GM19397 (cell line): ENCODE data around the gene DUOX2.

ENCODE experiments used
- ATAC-seq: cut with Tn5 transposase; IDR thresholded peaks from one replicate; pipeline ENCODE4 v1.9.1; 2021; ENCODE audit warnings: mild to moderate bottlenecking, moderate library complexity; ENCODE audit not compliant: unreplicated experiment

Gene DUOX2

GRCh38 chr15:45114076-45114750 lies at the start of gene DUOX2, which contains the start of gene DUOXA2:
DUOX2 (minus strand) TSS chr15:45114172; CDS start chr15:45113411, 761 bp downstream.
DUOXA2 (plus strand) TSS chr15:45114326; CDS start chr15:45114606, 280 bp downstream.
- no peak for ATAC-seq

DNA sequence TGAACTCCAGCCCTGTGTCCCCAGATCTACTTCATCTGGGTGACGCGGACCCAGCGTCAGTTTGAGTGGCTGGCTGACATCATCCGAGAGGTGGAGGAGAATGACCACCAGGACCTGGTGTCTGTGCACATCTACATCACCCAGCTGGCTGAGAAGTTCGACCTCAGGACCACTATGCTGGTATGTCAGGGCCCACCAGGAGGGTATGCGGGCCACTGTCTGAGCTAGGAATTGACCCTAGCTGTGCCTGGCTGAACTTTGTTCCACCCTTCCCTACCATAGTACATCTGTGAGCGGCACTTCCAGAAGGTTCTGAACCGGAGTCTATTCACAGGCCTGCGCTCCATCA lies 49.5 kb upstream of the DUOX2 start:
- no peak for ATAC-seq

DNA sequence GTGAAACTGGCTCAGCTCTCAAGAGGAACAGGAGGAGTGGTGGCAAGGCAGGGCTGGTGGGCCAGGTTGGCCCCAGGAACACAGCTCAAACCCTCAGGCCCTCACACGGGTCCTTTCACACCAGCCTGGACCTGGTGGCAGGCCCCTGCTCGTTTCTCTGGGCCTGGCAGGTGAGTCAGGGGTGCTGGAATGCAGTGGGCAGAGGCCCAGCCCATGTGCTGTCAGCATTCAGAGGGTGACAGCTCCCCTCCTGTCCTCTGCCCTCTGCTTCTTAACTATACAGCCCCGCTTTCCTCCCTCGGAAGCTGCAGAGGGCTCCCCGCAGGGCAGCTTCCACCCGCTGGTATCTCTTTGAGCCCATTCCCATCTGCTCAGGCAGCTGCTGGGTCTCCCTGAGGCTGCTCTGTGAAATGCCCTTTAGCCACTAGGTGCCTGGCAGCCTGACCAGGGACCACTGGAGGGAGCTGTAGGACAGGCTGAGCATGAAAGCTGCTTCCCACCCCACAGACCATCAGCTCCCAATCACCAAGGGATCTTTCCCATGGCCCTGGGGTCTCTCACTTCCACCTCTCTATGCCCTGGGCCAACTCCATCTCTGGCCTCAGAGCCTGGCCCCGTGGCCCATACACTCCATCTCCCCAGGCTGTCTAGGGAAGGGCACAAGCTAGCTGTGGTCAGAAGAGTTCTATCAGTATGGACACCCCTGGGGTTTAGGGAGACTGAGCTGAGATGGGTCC lies 49.0 kb upstream of the DUOX2 start:
- no peak for ATAC-seq

DNA sequence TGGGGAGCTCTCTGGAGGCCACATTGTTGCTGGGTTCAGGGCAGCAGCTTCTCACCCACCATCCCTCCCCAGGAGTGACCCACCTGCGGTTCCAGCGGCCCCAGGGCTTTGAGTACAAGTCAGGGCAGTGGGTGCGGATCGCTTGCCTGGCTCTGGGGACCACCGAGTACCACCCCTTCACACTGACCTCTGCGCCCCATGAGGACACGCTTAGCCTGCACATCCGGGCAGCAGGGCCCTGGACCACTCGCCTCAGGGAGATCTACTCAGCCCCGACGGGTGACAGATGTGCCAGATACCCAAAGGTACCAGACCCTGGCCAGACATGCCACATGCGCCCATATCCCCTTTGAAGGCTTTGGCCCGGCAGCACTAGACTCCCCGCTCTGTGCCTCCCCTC lies 47.7 kb upstream of the DUOX2 start:
- no peak for ATAC-seq

- ATAC-seq, result no peak
Observed at GRCh38 chr15:45157974-45158373, 44.0 kb upstream of the DUOX2 start.

DNA sequence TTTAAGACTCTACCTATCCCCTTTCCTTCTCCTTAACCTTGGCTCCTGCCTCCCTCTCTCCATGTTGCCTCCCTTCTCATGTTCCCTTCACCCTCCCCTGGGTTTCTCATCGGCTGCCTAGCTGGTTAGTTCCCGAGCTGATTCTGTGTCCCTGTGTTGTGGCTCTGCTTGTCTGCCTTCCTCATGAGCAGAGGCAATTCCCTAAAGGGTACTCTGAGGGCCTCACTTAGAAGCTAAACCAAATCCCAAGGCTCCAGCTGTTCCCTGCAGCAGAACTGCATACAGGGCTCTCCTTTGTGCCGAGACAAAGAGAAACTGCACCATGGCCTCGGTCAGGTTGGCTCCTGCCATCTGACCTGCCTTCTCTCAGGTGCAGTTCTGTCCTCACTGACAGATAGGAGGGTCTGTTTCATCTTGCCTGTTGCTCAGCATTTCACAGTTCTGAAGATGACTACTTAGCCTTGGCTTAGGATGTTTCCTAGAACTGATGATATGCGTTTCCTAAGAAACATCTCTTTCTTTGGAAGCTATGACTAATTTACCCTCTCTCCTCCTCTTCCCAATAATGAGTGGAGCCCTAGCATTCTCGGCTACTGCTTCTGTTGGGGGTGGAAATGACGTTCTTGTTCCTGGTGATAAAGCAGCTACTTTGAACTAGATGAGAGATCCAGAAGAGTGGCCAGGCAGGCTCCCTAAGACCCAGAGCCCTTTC lies 42.9 kb upstream of the DUOX2 start:
- no peak for ATAC-seq

DNA sequence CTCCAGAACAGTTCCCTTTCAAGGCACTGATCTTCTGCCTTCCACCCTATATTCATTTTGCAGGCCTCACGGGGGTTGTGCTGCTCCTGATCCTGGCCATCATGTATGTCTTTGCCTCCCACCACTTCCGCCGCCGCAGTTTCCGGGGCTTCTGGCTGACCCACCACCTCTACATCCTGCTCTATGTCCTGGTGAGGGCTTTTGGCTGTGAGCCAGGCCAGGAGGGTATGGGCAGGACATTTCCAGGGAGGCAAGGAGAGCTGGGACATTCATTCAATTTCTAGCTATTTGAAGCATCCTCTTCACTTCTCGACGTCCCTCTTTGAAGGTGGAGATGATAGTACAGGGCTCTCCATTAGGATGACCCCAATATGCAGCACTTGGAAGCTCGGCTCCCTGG lies 41.8 kb upstream of the DUOX2 start:
- no peak for ATAC-seq

DNA sequence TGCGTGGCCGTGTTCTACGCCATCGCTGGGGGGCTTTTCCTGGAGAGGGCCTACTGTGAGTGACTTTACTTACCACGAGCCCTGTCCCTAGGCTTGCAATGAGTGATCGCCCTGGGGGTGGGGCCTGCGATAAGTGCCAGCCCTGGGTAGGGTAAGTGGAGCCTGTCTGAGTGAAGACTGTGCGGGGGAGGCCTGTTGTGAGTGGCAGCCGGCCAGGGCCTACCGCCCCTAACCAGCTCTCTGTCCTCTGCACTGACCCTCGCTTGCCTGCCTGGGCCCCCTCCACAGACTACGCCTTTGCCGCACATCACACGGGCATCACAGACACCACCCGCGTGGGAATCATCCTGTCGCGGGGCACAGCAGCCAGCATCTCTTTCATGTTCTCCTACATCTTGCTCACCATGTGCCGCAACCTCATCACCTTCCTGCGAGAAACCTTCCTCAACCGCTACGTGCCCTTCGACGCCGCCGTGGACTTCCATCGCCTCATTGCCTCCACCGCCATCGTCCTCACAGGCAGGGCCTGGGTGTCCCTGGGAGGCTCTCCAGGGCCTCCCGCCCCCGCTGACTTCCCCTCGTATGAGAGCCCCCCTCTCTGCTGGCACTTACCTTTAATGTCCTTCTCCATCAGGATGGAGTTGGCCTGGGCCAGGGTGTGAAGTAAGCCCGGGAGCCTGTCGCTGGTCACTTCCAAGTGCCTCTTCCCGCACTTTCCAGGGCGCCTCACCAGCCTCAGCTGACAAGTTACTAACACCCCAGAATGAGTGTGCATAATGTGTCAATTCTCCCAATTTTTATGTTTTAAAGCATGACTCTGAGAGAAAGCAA lies 38.2 kb upstream of the DUOX2 start:
- no peak for ATAC-seq

- no peak for ATAC-seq
Observed at GRCh38 chr15:45150997-45151396, 37.0 kb upstream of the DUOX2 start.

- ATAC-seq, result no peak
Observed at GRCh38 chr15:45150481-45150880, 36.5 kb upstream of the DUOX2 start.

- no peak for ATAC-seq
Observed at GRCh38 chr15:45149060-45149459, 35.1 kb upstream of the DUOX2 start.

DNA sequence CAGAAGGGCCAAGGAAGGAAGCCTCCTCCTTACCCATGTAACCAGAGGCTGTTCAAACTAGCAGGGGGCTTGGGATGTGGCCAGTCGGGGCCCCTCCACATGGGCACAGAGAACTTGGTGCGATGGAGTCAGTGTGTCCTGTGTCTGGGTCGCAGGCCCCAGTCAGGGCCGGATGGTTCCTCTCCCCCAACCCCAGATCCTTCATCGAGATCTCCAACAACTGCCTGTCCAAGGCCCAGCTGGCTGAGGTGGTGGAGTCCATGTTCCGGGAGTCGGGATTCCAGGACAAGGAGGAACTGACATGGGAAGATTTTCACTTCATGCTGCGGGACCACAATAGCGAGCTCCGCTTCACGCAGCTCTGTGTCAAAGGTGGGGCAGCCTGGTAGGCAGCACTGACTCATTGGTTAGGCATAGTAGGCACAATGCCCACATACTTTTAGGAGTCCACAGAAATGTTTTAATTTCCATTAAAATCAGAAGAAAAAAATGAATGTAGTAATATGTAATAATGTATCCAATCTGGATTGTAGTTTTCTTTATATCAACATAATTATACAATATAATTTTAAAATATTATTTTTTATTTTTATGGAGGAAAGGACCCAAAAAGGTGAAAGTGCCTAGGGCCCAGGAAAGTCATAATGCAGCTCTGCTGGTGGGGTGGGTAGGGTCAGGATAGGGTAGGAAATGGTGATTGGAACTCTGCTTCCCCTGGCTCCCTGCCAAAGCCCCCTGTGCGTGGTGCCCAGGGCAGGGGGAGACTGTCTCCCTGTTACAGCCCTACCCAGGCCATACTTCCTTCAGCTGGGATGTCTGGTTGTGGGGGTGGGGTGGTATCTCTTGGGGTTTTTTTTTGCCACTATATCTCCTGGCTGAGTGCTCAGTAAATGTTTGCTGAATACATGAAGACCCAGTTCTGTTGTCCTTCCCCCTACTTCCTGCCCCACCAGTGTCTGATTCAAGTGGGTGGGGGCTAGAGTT lies 34.4 kb upstream of the DUOX2 start:
- ATAC-seq, result no peak

GRCh38 chr15:45147606-45148005 lies 33.6 kb upstream of the DUOX2 start:
- ATAC-seq, result no peak

GRCh38 chr15:45146405-45146804 lies 32.4 kb upstream of the DUOX2 start:
- no peak for ATAC-seq

- ATAC-seq, result no peak
Observed at GRCh38 chr15:45144775-45145174, 30.8 kb upstream of the DUOX2 start.

- ATAC-seq, result no peak
Observed at GRCh38 chr15:45143946-45144345, 30.0 kb upstream of the DUOX2 start.

GRCh38 chr15:45143056-45143455 lies 29.1 kb upstream of the DUOX2 start:
- no peak for ATAC-seq

GRCh38 chr15:45141386-45141785 lies 27.4 kb upstream of the DUOX2 start:
- no peak for ATAC-seq

GRCh38 chr15:45140557-45141250 lies 26.7 kb upstream of the DUOX2 start:
- ATAC-seq, result no peak
